Gastrocnemius medialis (tissue), 4 donors: ENCODE data around the gene NDOR1.

Source experiments
- CTCF ChIP-seq, 5 experiments: fragments of 450-650 bp in 3 of 5; fragments of 200-600 bp in 2 of 5; sonication (generic) in 2 of 5; IDR thresholded peaks in 4 of 5; conservative IDR thresholded peaks in 1 of 5; 1 replicate in 4 of 5; 2 replicates in 1 of 5; pipeline ENCODE4 v1.5.1; 2016 to 2019; ENCODE audit warnings: antibody characterized with exemption in 5 of 5, mild to moderate bottlenecking in 3 of 5, moderate library complexity in 3 of 5
- POLR2A ChIP-seq, 2 donors: fragments of 450-650 bp; IDR thresholded peaks; one replicate each; pipeline ENCODE4 v1.6.1; 2017; ENCODE audit warnings: antibody characterized with exemption in 2 of 2, mild to moderate bottlenecking in 2 of 2, moderate library complexity in 2 of 2

- TF ChIP-seq CTCF (IDR thresholded peaks at IDR 0.05 in 4 of 5, conservative IDR thresholded peaks at IDR 0.05 in 1 of 5) (no peak), POLR2A (IDR thresholded peaks at IDR 0.05) (no peak)
Observed at GRCh38 chr9:137168573-137168903, 37.0 kb upstream of the NDOR1 start.
